ENCODE data around the gene ADH7.

GRCh38 chr4:99447079-99447478 is 11.9 kb upstream of the ADH7 start:
- TF ChIP-seq SPI1 (IDR thresholded peaks at IDR 0.05; ENCODE audit: low read depth, low read length) (peak; percentile 49), POLR2AphosphoS5 (IDR thresholded peaks at IDR 0.05; ENCODE audit: low read depth, low read length) (no peak), POLR2A (IDR thresholded peaks at IDR 0.05; ENCODE audit: low read depth, low read length) (no peak), TAF1 (IDR thresholded peaks at IDR 0.05; ENCODE audit: low read depth, low read length) (no peak), PAX5 (IDR thresholded peaks at IDR 0.05; ENCODE audit: insufficient read depth, low read length, severe bottlenecking) (no peak)
